OCI-LY3 (cell line): ENCODE results near the gene PIP4K2C.
A peak's percentile ranks its signal among the peaks of the same experiment; 100 is the strongest.

ENCODE experiments used
- H2AFZ ChIP-seq: fragments of 200-600, 300-600 bp; shearing (Covaris generic); 2 replicates; pipeline ENCODE4 v1.6.0; 2014; ENCODE audit warnings: antibody characterized with exemption, low read depth, low read length
- H3K27ac ChIP-seq: fragments of 200-600, 300-600 bp; sonication (generic); 2 replicates; pipeline ENCODE4 v1.5.1; 2014; ENCODE audit warnings: mild to moderate bottlenecking, low read length, moderate library complexity, mixed read lengths
- H3K27me3 ChIP-seq: fragments of 200-600, 300-600 bp; sonication (generic); 2 replicates; pipeline ENCODE4 v1.6.1; 2014; ENCODE audit warnings: low read depth, low read length, mixed read lengths
- H3K36me3 ChIP-seq: fragments of 200-600, 300-600 bp; sonication (generic); replicated peaks from 2 replicates; pipeline ENCODE3; 2014; ENCODE audit warnings: low read depth, low read length, mixed read lengths
- H3K4me1 ChIP-seq: fragments of 300-600, 200-600 bp; sonication (generic); 2 replicates; pipeline ENCODE4 v1.6.1; 2014; ENCODE audit warnings: low read length, mixed read lengths
- H3K4me2 ChIP-seq: fragments of 200-600, 300-600 bp; sonication (generic); 2 replicates; pipeline ENCODE4 v1.6.1; 2014; ENCODE audit warnings: low read length, mixed read lengths
- H3K4me3 ChIP-seq: fragments of 300-600, 200-600 bp; sonication (generic); 2 replicates; pipeline ENCODE4 v1.5.1; 2014; ENCODE audit warnings: antibody characterized with exemption, mild to moderate bottlenecking, low read length, moderate library complexity
- H3K79me2 ChIP-seq: fragments of 300-600, 200-600 bp; shearing (Covaris generic); 2 replicates; pipeline ENCODE4 v1.6.1; 2014; ENCODE audit warnings: mild to moderate bottlenecking, low read length, mixed read lengths
- H3K9ac ChIP-seq: fragments of 300-600, 200-600 bp; shearing (Covaris generic); 2 replicates; pipeline ENCODE4 v1.6.0; 2014; ENCODE audit warnings: mild to moderate bottlenecking, low read length, moderate library complexity
- H3K9me3 ChIP-seq: fragments of 200-600, 300-600 bp; shearing (Covaris generic); 2 replicates; pipeline ENCODE4 v1.6.1; 2014; ENCODE audit warnings: low read length, mixed read lengths; ENCODE audit not compliant: insufficient read depth
- H4K20me1 ChIP-seq: fragments of 200-600, 300-600 bp; sonication (generic); 2 replicates; pipeline ENCODE4 v1.6.1; 2016; ENCODE audit warnings: low read length, mixed read lengths; ENCODE audit not compliant: insufficient read depth
- CTCF ChIP-seq: fragments of 200-600, 300-600 bp; sonication (generic); IDR thresholded peaks from 2 replicates; pipeline ENCODE4 v1.5.1; 2014; ENCODE audit warnings: antibody characterized with exemption, low read length, low read depth
- EZH2phosphoT487 ChIP-seq: fragments of 200-600 bp; shearing (Covaris generic); IDR thresholded peaks from 2 replicates; pipeline ENCODE4 v1.6.1; 2018; ENCODE audit warnings: antibody characterized with exemption, mixed run types, low read depth

Gene PIP4K2C

GRCh38 chr12:57630891-57631433, 40.0 kb downstream of the PIP4K2C start:
- H3K36me3 ChIP-seq = no peaks in the 10 kb centered on the region
- H3K4me1 ChIP-seq = peaks cover 8% of the 10 kb centered on the region; the same call in 1 of the 2 replicates
- no peak for TF ChIP-seq EZH2phosphoT487
- no peak for TF ChIP-seq CTCF
- no peaks in the 10 kb centered on the region for H4K20me1 ChIP-seq
- H3K27ac ChIP-seq = no peak overlapping the region
- no peaks in the 10 kb centered on the region for H3K27me3 ChIP-seq
- no peak overlapping the region for H3K4me3 ChIP-seq
- H2AFZ ChIP-seq = no peak overlapping the region
- no peak overlapping the region for H3K9ac ChIP-seq
- no peaks in the 10 kb centered on the region for H3K79me2 ChIP-seq
- H3K9me3 ChIP-seq = no peaks in the 10 kb centered on the region
- no peak overlapping the region for H3K4me2 ChIP-seq

- H3K4me2 ChIP-seq = peak overlapping the region; percentile 95; the same call in 1 of the 2 replicates
- no peak overlapping the region for H3K4me3 ChIP-seq
- no peaks in the 10 kb centered on the region for H3K79me2 ChIP-seq
- H4K20me1 ChIP-seq = no peaks in the 10 kb centered on the region
- peaks cover 8% of the 10 kb centered on the region; the same call in 1 of the 2 replicates for H3K4me1 ChIP-seq
- H3K27ac ChIP-seq = no peak overlapping the region
- H3K27me3 ChIP-seq = no peaks in the 10 kb centered on the region
- no peak overlapping the region for H3K9ac ChIP-seq
- H3K36me3 ChIP-seq = no peaks in the 10 kb centered on the region
- H2AFZ ChIP-seq = no peak overlapping the region
- no peaks in the 10 kb centered on the region for H3K9me3 ChIP-seq
- no peak for TF ChIP-seq CTCF
- no peak for TF ChIP-seq EZH2phosphoT487
Observed at GRCh38 chr12:57631566-57632072, 40.6 kb downstream of the PIP4K2C start.

GRCh38 chr12:57632073-57632957, 41.3 kb downstream of the PIP4K2C start:
- peak overlapping the region; percentile 75 for H3K9ac ChIP-seq

More at GRCh38 chr12:57632073-57632957, 41.3 kb downstream of the PIP4K2C start:
- no peak for TF ChIP-seq EZH2phosphoT487
- no peak for TF ChIP-seq CTCF
- Histone ChIP-seq H3K4me1 (peaks cover 8% of the 10 kb centered on the region; the same call in 1 of the 2 replicates), H3K27ac (no peak overlapping the region), H3K4me2 (peak overlapping the region; percentile 95), H2AFZ (peak overlapping the region; percentile 84), H3K79me2 (no peaks in the 10 kb centered on the region), H3K27me3 (no peaks in the 10 kb centered on the region), H3K9me3 (no peaks in the 10 kb centered on the region), H3K36me3 (no peaks in the 10 kb centered on the region), H4K20me1 (no peaks in the 10 kb centered on the region), H3K4me3 (peak overlapping the region; percentile 88)
